ENCODE data around the gene ILDR1.

Gene ILDR1

GRCh38 chr3:121958801-121959200, 63.2 kb downstream of the ILDR1 start:
- no peak for TF ChIP-seq BACH2 (CRISPR knock-in tag; IDR thresholded peaks at IDR 0.05; ENCODE audit: borderline replicate concordance)
- no peak for TF ChIP-seq ZC3H10 (CRISPR knock-in tag; IDR thresholded peaks at IDR 0.05)
- TF ChIP-seq ZNF565 (CRISPR knock-in tag; conservative IDR thresholded peaks at IDR 0.05; ENCODE audit: low read depth): no peak
- no peak for TF ChIP-seq ARNTL (CRISPR knock-in tag; IDR thresholded peaks at IDR 0.05; ENCODE audit: borderline replicate concordance, low read depth)
- TF ChIP-seq ESRRG (CRISPR knock-in tag; IDR thresholded peaks at IDR 0.05): no peak
- no peak for TF ChIP-seq TOX (CRISPR knock-in tag; IDR thresholded peaks at IDR 0.05; ENCODE audit: borderline replicate concordance)
- no peak for TF ChIP-seq SNAI2 (CRISPR knock-in tag; IDR thresholded peaks at IDR 0.05)
- TF ChIP-seq CREB5 (CRISPR knock-in tag; IDR thresholded peaks at IDR 0.05; ENCODE audit: low read depth): no peak
- no peak for TF ChIP-seq ZNF8 (CRISPR knock-in tag; IDR thresholded peaks at IDR 0.05)
- no peak for TF ChIP-seq ISL1 (CRISPR knock-in tag; IDR thresholded peaks at IDR 0.05)
- TF ChIP-seq RARB (CRISPR knock-in tag; IDR thresholded peaks at IDR 0.05): no peak
- TF ChIP-seq ZFP30 (CRISPR knock-in tag; IDR thresholded peaks at IDR 0.05): no peak
- TF ChIP-seq POU6F1 (CRISPR knock-in tag; IDR thresholded peaks at IDR 0.05; ENCODE audit: borderline replicate concordance, low read depth): no peak
- no peak for TF ChIP-seq ZNF70 (CRISPR knock-in tag; IDR thresholded peaks at IDR 0.05)
- TF ChIP-seq OSR1 (CRISPR knock-in tag; IDR thresholded peaks at IDR 0.05): no peak
- no peak for TF ChIP-seq ZFP3 (CRISPR knock-in tag; IDR thresholded peaks at IDR 0.05)
- no peak for ATAC-seq

- TF ChIP-seq POU6F1 (CRISPR knock-in tag; IDR thresholded peaks at IDR 0.05; ENCODE audit: borderline replicate concordance, low read depth) (no peak), ISL1 (CRISPR knock-in tag; IDR thresholded peaks at IDR 0.05) (no peak), ZNF8 (CRISPR knock-in tag; IDR thresholded peaks at IDR 0.05) (no peak), OSR1 (CRISPR knock-in tag; IDR thresholded peaks at IDR 0.05) (no peak), BACH2 (CRISPR knock-in tag; IDR thresholded peaks at IDR 0.05; ENCODE audit: borderline replicate concordance) (no peak), GLIS3 (CRISPR knock-in tag; IDR thresholded peaks at IDR 0.05) (no peak), ZFP3 (CRISPR knock-in tag; IDR thresholded peaks at IDR 0.05) (no peak), SNAI2 (CRISPR knock-in tag; IDR thresholded peaks at IDR 0.05) (no peak), RARB (CRISPR knock-in tag; IDR thresholded peaks at IDR 0.05) (no peak), ESRRG (CRISPR knock-in tag; IDR thresholded peaks at IDR 0.05) (no peak), ARNTL (CRISPR knock-in tag; IDR thresholded peaks at IDR 0.05; ENCODE audit: borderline replicate concordance, low read depth) (no peak), ZNF565 (CRISPR knock-in tag; conservative IDR thresholded peaks at IDR 0.05; ENCODE audit: low read depth) (no peak)
- no peak for ATAC-seq
Observed at GRCh38 chr3:121957674-121958415, 64.2 kb downstream of the ILDR1 start.

GRCh38 chr3:121956363-121956762, 65.7 kb downstream of the ILDR1 start:
- TF ChIP-seq ARNTL (CRISPR knock-in tag; IDR thresholded peaks at IDR 0.05; ENCODE audit: borderline replicate concordance, low read depth) (no peak), ESRRG (CRISPR knock-in tag; IDR thresholded peaks at IDR 0.05) (no peak), RARB (CRISPR knock-in tag; IDR thresholded peaks at IDR 0.05) (no peak), CSDC2 (CRISPR knock-in tag; IDR thresholded peaks at IDR 0.05) (no peak), ZFP30 (CRISPR knock-in tag; IDR thresholded peaks at IDR 0.05) (no peak), PATZ1 (CRISPR knock-in tag; IDR thresholded peaks at IDR 0.05; ENCODE audit: borderline replicate concordance) (no peak), POU6F1 (CRISPR knock-in tag; IDR thresholded peaks at IDR 0.05; ENCODE audit: borderline replicate concordance, low read depth) (no peak), PPARA (CRISPR knock-in tag; IDR thresholded peaks at IDR 0.05; ENCODE audit: borderline replicate concordance) (no peak), GLIS3 (CRISPR knock-in tag; IDR thresholded peaks at IDR 0.05) (no peak), OSR1 (CRISPR knock-in tag; IDR thresholded peaks at IDR 0.05) (no peak)
- no peak for ATAC-seq
